ENCODE data around the gene PEX11B. TPM values are rescaled to one million over a fixed set of nuclear protein-coding genes. Genes with fewer than 3 reads are reported as not detected.

Gene PEX11B
- total and polyA plus RNA-seq, 7 donors, result 19.3 to 36.3 (median 25.8) TPM

DNA sequence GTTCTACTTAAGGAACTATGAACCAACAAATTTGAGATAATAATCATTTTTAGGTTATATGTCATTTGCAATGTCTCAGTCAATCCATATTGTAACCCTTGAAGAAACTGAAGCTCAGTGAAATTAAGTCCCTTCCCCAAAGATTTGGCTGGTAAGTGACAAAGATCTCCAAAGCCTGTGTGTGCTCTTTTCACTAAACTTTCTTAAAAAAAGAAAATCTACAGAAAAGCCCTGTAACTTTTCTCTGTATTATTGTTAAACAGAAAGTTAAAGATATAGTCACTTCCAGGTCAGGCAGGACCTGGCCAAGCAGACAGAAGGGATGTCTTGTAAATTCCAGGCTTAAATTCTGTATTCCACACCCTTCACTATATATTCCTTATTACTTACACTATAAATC is 37.8 kb upstream of the PEX11B start:
- H3K9me3 ChIP-seq, result no peaks in the 10 kb centered on the region

DNA sequence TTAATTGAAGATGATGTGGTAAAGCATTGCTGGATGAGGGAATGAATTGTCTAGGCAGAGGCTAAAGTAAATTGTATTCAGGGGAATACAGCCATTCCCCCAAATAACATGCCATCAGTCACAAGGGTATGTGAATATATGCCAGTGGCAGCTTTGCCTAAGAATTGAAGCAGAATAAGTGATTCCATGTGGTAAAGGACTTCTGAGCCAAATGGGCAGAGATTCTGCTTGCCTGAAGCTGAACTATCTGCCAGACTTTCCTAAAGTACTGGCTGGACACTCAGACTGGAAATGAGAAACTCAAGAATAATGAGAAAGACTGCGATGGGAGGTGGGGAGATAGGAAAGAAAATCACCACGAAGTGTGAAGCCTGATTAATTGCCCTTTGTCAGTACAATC is 36.9 kb upstream of the PEX11B start:
- ATAC-seq (no peak), DNase-seq (no peak)
- no peaks in the 10 kb centered on the region for H3K36me3 ChIP-seq (ENCODE audit: insufficient read depth in 1 of 2, low read depth in 1 of 2)
- no peaks in the 10 kb centered on the region for H3K9me3 ChIP-seq
- H3K27me3 ChIP-seq (ENCODE audit: insufficient read depth in 3 of 3, low read length in 2 of 3), result no peaks in the 10 kb centered on the region
- H3K4me3 ChIP-seq, result peak overlapping the region; percentile 68
- peaks cover 73% of the 10 kb centered on the region for H3K4me1 ChIP-seq
- WGBS, 3 donors, result 0 to 10% (median 6%) methylated on average over 2 of the region's 2 CpGs
- peak overlapping the region; percentile 92 for H3K27ac ChIP-seq
- TF ChIP-seq, protein P1, sequence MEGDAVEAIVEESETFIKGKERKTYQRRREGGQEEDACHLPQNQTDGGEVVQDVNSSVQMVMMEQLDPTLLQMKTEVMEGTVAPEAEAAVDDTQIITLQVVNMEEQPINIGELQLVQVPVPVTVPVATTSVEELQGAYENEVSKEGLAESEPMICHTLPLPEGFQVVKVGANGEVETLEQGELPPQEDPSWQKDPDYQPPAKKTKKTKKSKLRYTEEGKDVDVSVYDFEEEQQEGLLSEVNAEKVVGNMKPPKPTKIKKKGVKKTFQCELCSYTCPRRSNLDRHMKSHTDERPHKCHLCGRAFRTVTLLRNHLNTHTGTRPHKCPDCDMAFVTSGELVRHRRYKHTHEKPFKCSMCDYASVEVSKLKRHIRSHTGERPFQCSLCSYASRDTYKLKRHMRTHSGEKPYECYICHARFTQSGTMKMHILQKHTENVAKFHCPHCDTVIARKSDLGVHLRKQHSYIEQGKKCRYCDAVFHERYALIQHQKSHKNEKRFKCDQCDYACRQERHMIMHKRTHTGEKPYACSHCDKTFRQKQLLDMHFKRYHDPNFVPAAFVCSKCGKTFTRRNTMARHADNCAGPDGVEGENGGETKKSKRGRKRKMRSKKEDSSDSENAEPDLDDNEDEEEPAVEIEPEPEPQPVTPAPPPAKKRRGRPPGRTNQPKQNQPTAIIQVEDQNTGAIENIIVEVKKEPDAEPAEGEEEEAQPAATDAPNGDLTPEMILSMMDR (IDR thresholded peaks at IDR 0.05), result no peak
- intact Hi-C loops (cut with DNase I), result loop anchor here in 1 of 2 donors (2.0 kb wide), 1 partner anchor 19 kb away; no protein-coding TSS in a partner anchor

More for the DNA sequence above, 37.8 kb upstream of the PEX11B start:
- intact Hi-C loops (cut with DNase I), result no loop called here
- Histone ChIP-seq H3K4me1 (peaks cover 73% of the 10 kb centered on the region), H3K4me3 (peak overlapping the region; percentile 68), H3K27ac (peak overlapping the region; percentile 92), H3K36me3 (ENCODE audit: insufficient read depth in 1 of 2, low read depth in 1 of 2) (no peaks in the 10 kb centered on the region), H3K27me3 (ENCODE audit: insufficient read depth in 3 of 3, low read length in 2 of 3) (no peaks in the 10 kb centered on the region)
- DNase-seq, result no peak
- TF ChIP-seq, protein P1 (IDR thresholded peaks at IDR 0.05), result no peak
- ATAC-seq, result no peak

DNA sequence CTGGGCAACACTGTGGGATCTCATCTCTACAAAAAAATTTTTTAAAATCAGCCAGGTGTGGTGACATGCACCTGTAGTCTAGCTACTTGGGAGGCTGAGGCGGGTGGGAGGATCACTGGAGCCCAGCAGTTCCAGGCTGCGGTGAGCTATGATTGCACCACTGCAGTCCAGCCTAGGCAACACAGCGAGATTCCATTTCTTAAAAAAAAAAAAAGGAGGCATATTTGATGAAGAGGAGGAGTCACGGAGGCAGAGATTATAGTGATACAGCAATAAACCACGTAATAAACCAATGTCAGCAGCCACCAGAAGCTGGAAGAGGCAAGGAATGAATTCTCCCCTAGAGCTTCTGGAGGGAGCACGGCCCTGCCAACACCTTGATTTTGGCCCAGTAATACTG is 35.3 kb upstream of the PEX11B start:
- H3K27ac ChIP-seq, result peak overlapping the region; percentile 92
- no peaks in the 10 kb centered on the region for H3K27me3 ChIP-seq (ENCODE audit: insufficient read depth in 3 of 3, low read length in 2 of 3)
- H3K9me3 ChIP-seq, result no peaks in the 10 kb centered on the region
- no peaks in the 10 kb centered on the region for H3K36me3 ChIP-seq (ENCODE audit: insufficient read depth in 1 of 2, low read depth in 1 of 2)
- DNase-seq (no peak), ATAC-seq (no peak)
- 78 to 87% (median 83%) methylated on average over 6 of the region's 6 CpGs for WGBS, 3 donors
- H3K4me1 ChIP-seq, result peaks cover 76% of the 10 kb centered on the region
- intact Hi-C loops (cut with DNase I), result loop anchor here (2.0 to 5.0 kb wide), 2 partner anchors 17 to 37 kb away; partner anchors contain the start of gene PEX11B (in 1 of the 2)
- H3K4me3 ChIP-seq, result peak overlapping the region; percentile 68
- TF ChIP-seq, protein P1 (IDR thresholded peaks at IDR 0.05), result no peak

DNA sequence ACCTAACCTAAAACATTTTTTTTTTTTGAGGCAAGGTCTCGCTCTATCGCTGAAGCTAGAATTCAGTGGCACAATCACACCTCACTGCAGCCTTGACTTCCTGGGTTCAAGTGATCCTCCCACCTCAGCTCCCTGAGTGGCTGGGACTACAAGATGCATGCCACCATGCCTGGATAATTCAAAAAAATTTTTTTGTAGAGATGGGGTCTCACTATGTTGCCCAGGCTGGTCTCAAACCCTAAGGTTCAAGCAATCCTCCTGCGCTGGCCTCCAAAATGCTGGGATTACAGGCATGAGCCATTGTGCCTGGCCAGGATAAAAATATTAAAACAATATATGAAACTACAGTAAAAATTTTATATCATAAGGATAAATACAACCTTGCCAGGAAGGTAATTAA is 34.4 kb upstream of the PEX11B start:
- Histone ChIP-seq H3K9me3 (no peaks in the 10 kb centered on the region), H3K4me1 (peaks cover 77% of the 10 kb centered on the region), H3K27me3 (ENCODE audit: insufficient read depth in 3 of 3, low read length in 2 of 3) (no peaks in the 10 kb centered on the region), H3K36me3 (ENCODE audit: insufficient read depth in 1 of 2, low read depth in 1 of 2) (no peaks in the 10 kb centered on the region), H3K27ac (peak overlapping the region; percentile 92), H3K4me3 (no peak overlapping the region)
- intact Hi-C loops (cut with DNase I), result loop anchor here in 1 of 2 donors (5.0 kb wide), 1 partner anchor 36 kb away; the partner anchor contains the start of gene PEX11B
- ATAC-seq (no peak), DNase-seq (no peak)
- TF ChIP-seq, protein P1 (IDR thresholded peaks at IDR 0.05), result no peak
- WGBS, 3 donors, result 99% methylated on average over 3 of the region's 3 CpGs

DNA sequence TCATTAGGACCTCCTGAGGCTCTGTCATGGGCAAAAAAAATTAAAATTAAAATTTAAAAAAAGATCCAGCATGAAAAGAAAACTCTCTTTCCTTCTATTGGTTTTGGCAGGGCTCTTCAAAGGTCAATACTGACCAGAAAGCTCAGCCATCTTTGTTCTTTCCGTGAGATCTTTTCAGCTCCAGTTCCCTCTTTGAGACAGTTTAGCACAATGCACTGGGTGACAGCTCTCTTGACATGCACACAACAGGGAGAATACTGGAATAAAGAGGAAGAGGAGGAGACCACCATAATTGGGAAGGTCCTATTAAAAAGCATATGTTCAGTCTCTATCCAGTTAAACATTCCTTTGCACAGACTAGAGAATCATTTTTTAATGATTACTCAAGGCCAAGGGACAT is 33.0 kb upstream of the PEX11B start:
- TF ChIP-seq, protein P1 (IDR thresholded peaks at IDR 0.05), result no peak
- H3K36me3 ChIP-seq (ENCODE audit: insufficient read depth in 1 of 2, low read depth in 1 of 2), result peaks cover under 1 to 11% of the 10 kb centered on the region in 2 donors
- H3K9me3 ChIP-seq, result no peaks in the 10 kb centered on the region
- no peaks in the 10 kb centered on the region for H3K27me3 ChIP-seq (ENCODE audit: insufficient read depth in 3 of 3, low read length in 2 of 3)
- ATAC-seq, result no peak
- intact Hi-C loops (cut with DNase I), result loop anchor here in 1 of 2 donors (5.0 kb wide), 1 partner anchor 34 kb away; the partner anchor contains the start of gene PEX11B
- 82 to 92% (median 87%) methylated on average over 1 of the region's 1 CpG for WGBS, 3 donors
- no peak overlapping the region for H3K4me3 ChIP-seq
- DNase-seq, result no peak
- H3K4me1 ChIP-seq, result peaks cover 83% of the 10 kb centered on the region
- H3K27ac ChIP-seq, result peak overlapping the region; percentile 89

Measured in psoas muscle (tissue), 8 donors.